Activated T-cell treated with anti-CD3 and anti-CD28 coated beads for 4 hours (primary cell): ENCODE results near the gene PRKAG2.
"Not testable (repeated sequence)": the region's sequence is repeated elsewhere in the genome, so short reads cannot be mapped to it uniquely, and the experiment has no call there.

ENCODE experiments used
- DNase-seq: peaks from one replicate; pipeline ENCODE4 v3.0.0-alpha.2; 2020

PRKAG2 gene

DNA sequence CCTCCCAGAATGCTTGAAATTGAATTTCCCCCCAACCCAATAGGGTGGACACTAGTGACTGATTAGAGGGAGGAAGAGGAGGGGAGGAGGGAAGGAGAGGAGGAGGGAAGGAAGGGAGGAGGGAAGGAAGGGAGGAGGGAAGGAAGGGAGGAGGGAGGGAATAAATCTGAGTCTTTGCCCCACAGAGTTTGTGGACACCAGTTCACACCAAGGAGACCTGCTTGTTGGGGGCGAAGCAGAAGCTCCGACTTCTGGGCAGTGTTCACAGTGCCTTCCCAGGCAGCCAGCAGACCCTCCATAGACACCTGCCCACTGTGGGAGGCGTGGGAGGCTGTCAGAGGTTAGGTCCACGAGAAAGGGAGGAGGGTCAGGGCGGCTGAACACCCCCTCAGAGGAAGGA, 44.8 kb downstream of the PRKAG2 start:
- DNase-seq: no peak

DNA sequence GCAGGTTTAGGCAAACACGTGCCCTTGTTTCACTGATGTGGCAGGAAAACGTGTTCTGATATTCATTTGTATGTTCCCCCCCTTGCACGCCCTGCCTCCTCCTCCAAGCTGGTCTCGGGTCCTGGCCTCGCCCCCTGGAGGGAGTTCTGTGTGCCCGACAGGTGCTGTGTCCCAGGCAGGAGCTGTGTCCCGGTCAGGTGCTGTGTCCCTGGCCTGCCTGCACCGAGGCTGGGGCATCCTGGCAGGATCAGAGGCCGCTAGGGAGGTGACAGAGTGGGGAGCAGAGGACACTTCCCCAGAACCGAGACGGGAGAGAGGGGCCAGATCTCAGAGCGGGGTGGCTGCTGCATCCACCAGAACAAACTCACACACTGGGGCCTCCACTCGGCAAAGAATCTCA, 45.3 kb downstream of the PRKAG2 start:
- DNase-seq: no peak

DNA sequence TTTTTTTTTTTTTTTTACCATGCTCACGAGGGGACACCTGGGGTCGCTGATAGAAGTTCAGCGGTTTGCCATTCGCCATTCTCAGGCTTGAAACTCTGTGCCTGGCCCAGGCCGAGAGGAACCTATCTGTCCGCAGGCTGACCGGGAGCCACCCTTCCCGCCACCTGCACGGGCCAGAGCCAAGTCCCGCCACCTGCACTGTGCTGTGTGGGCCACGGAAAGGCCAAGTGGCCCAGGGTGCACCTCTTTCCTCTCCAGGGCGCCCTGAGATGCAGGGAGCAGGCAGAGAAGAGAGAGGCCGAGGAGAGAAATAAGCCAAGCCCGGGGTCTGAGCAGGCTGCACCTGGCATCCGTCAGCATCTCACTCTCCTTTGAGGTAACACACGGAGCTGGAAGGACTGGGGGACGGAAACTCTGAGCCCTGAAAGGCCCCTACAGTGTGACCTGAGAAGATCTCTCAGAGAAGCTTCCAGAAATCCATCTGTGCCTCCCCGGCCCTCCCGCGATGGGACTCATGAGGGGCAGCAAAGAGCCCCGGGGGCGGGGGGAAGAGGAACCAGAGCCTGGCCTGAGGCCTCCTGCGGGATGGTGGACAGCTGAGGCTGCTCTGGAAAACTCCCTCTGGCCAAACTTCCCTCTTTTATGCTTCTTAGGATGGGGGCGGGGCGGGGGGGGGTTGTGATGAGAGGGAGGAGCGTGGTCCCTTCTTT, 46.6 kb downstream of the PRKAG2 start:
- DNase-seq: no peak

DNA sequence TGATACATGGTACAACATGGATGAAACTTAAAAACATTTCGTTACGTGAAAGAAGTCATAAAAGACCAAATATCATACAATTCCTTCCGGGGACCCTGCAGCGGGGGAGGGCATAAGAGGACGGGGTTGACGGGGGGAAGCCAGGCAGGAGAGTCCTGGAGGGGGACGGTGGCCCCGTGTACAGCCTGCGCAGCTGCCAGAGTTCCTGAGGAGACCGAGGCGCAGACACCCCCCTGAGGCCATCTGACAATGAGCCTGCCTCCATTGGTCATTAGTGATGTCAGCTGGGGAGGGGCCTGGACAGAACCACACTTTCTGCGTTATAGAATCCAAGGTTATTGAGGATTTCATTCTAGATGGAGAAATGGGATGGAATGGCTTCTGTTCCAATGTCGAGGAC, 47.2 kb downstream of the PRKAG2 start:
- no peak for DNase-seq

DNA sequence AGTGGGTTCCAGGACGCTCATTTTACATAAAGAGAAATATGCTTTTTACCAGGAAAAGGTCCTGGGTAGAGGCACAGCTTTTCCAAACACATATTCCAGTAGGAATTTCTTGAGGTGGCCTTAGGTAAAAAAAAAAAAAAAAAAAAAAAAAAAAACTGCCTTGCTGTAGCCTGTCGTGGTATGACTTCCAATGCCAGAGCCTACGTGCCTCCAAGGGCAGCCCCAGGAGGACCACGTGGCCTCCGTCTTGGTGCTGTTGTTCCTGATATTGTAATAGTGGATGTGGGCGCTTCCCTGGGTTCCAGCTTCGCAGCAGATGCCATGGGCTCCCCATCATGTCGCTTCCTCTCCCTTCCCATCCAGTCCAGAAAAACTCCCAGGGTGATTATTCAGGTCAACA, 49.3 kb downstream of the PRKAG2 start:
- DNase-seq: no peak

DNA sequence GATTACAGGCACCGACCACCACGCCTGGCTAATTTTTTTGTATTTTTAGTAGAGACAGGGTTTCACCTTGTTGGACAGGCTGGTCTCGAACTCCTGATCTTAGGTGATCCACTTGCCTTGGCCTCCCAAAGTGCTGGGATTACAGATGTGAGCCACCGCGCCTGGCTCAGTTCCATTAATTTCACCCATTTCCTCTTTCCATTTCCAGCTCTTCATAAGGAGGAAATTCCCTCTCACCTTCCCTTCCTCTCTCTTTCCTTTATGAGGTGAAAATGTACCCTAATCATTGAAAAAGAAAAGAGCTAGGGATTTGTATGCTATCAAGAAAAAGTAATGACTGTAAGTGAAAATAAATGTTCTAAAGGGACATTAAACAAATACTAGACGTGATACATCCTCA, 50.6 kb downstream of the PRKAG2 start:
- DNase-seq: not testable (repeated sequence)

DNA sequence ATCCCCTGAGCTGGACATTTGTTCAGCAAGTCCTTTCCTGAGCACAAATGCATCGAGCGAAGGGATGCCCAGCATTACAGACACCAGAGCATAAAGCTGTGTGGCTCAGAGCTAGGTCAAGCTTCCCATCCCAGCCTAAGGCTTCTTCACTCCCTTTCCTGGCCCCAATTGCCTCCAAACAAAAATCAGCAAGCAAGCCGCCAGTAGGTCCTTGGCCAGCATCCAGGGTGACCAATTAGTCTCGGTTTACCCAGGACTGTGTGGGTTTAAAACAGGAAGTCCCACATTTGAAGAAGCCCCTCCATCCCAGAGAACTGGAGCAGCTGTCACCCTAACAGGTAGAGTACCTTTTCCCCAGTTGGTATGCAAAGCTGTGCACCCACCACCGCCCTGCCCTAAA, 51.2 kb downstream of the PRKAG2 start:
- no peak for DNase-seq

DNA sequence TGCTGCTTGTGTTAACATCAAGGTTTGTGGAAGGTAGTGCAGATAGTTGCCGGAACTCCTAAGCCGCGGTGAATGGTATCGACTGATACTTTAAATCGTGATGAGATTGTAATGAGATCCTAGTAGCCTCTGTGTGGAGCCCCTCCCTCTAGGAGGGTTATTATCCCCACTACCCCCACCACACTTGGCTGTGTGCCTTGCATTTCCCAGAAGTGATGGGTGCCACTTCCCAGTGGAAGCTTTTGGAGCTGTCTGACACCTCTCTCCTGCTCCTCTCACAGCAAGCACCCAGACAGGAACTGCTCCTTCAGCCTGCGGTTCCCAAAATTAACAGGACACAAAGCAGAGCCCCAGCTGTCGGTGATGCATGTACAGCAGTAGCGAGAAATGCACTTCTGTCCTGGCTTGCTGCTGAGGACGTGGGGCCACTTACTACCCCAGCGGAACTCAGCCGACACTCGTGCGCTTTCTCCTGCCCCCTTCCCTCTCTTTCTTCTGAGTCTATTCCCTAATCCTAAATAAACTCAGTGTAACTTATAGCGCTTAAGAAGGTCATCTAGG, 52.5 kb downstream of the PRKAG2 start:
- no peak for DNase-seq

DNA sequence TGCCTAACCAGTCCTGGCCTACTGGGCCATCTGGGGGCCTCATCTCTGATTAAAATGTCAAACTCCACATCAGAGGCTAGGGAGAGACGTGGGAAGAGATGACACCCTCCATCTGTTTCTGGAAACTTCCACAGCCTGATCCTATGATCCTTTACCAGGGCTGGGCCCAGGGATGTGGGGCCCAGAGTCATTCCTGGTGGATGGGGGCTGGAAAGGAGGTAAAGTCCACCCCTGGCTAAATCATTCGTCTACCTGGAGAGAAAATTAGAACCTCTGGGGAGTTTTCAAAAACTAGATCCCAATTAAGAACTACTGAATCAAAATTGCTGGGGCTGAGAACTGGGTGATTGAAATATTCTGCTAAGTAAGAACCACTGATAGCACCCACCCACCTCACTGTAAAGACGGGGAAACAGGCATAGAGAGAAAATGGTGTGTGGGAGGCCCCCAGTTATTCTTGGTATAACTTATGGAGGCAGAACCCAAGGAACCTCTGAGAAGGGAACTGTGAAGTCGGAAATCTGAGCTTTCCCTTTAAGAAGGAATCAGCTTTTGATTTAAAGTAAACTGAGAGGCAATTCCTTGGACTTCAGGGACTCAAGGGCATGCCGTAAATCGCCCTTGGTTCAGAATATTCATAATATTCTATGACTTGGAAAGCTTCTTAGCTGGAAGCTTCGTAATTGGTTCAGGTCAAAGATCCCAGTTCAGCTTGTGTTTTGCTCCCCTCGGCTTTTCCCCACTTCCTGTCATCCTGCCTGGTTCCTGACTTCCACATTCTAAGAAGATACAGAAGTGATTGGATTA, 53.1 kb downstream of the PRKAG2 start:
- DNase-seq: no peak

DNA sequence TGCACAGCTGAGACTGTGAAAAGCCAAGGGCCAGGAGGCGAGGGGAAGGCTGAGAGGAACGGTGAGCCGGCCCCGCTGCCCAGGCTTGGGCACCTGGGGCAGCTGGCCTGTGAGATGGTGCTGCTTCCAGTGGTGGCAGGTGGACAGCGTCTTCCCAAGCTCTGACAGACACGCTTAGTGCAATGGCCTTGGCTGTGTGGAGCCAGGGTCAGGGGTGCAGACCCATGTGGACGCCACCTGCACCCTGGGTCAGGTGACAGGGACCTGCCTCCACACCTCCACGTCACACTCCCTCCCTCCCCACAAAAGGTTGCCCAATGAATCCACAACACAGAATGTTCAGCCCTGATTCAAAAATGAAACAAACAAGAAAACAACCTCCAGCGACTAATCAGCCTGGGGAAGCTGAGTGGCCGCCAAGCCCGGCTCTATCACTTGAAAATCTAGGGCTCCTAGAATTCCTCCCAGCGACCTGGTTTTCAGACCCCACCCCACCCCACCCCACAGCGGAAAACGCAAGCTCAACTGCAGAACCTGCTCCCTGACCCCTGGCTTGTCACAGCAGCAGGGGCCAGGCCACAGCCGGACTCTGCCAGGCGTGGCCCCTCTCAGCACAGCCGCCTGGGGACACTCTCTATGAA, 54.3 kb downstream of the PRKAG2 start:
- DNase-seq: no peak

DNA sequence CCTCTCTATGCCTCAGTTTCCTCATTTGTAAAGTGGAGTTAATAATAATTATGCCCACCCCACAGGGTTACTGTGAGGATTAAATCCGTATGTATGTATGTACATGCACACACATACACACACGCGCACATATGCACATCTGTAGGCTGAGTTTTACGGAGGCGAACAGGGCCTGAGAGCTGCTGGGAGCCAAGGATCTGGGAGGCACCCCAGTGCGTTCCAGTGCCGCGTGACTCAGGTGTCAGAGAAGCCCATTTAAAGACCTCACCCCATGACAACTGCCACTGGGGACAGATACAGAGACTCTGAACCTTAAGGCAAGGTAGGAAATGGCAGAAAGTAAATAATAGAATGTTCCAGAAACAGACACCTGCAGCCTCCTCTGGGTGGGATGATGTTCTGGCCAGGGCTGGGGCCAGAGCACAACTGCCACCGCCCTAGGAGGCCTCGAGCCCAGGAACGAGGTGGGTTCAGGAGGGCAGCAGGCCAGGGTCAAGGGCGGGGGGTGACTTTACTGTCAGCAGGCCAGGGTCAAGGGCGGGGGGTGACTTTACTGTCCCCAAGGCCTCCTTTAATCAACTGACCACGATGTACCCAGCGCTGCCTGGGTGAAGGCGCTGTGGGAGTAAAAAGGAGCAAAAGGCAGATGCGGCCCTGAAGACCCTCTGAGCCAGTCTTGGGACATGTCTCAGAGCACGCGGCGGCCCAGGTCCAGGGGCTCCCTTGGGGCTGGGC, 54.9 kb downstream of the PRKAG2 start:
- DNase-seq: no peak

DNA sequence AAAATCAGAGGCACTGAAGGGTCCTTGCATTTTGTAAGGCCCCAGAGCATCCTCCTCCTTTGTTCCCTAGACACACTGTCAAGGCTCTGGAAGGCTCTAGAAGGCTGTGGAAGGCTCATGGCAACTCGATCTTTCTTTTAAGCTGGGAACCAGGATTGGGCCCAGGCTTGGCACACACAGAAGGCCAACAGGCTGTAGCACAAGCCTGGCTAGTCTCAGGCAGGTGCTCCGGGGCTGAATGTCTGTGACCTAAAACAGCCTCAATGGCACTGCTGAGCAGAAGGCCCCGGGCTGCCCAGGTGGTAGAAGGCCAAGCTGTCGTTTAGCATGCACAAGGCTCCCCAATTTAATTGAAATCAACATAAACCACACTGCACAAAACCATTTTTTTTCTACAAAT, 55.7 kb downstream of the PRKAG2 start:
- no peak for DNase-seq

DNA sequence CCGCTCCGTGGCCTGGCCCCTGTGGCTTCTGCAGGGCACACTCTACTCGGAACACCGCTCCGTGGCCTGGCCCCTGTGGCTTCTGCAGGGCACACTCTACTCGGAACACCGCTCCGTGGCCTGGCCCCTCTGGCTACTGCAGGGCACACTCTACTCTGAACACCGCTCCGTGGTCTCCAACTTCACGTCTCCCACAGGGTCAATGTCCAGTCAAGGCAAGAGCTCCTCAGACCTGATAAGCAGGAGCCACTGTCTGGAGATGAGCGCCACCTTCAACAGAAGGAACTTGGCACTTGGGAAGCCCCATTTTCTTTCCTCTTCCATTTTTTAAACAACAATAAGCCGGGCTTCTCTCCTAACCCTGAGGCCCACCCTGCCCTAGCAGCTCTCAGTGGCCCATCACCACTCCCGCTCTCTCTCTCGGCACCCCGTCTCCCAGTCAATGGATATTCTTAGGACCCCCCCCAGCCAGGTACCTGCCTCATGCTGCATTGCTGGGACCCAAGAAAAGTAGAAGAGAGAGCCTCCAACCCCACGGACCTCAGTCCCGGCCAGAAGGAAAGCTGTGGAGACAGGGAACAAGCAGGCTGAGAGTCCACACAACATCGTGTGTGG, 56.3 kb downstream of the PRKAG2 start:
- DNase-seq: no peak

DNA sequence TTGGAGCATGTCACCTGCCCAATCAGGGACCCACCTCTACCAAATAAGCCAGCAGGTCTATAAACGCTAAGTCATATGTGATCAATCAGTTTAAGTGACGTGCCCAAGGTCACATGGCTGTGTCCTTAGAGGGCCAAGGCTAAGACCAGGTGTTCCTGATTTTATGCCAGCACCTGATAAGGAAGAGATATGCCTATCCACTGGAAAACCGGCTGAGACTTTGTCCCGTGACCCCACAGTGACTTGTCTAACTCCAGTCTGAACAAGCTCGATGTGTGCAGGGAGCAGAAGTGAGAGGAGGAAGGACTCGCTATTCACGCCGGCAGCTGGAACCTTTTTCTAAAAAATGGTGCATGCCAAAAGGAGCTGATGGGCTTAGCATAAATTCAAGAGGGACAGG, 57.0 kb downstream of the PRKAG2 start:
- DNase-seq: no peak

DNA sequence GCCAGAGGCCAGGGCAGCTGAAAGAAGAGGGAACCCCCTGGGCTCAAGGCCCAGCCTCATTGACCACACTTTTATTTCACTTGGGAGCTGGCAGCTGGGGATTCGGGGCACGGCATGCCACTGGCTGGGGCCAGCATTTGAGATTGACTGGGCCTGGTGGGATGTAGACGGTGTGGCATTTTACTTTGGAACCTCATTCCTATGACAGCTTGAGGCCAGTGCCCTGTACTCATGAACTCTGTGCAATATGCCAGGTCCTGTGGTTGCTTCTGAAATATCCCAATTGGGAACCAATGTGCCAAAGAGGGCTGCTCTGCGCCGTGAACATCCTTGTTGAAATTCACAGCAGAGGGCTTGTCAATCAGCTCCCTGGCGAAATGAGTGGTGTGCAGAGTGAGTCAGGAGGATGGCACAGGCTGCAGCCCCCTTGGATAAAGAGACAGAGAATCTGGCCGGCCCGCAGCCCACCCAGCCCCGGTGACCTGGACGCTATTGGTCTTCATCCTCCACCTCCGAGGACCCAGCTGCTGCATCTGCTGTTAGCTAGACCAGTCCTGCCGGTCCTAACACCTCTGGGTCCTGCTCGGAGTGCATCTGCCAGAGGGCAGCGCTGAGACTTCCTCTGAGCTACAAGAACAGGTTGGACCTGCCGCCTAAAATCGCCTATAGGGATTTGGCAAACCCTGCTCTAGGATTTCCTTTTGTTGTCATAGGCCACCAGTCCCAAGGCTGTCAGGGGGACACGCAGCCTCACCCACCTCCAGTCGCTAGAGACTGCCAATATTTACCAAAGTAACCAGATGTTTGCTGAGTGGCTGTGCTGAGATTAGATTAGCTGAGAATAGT, 58.0 kb downstream of the PRKAG2 start:
- DNase-seq: no peak

DNA sequence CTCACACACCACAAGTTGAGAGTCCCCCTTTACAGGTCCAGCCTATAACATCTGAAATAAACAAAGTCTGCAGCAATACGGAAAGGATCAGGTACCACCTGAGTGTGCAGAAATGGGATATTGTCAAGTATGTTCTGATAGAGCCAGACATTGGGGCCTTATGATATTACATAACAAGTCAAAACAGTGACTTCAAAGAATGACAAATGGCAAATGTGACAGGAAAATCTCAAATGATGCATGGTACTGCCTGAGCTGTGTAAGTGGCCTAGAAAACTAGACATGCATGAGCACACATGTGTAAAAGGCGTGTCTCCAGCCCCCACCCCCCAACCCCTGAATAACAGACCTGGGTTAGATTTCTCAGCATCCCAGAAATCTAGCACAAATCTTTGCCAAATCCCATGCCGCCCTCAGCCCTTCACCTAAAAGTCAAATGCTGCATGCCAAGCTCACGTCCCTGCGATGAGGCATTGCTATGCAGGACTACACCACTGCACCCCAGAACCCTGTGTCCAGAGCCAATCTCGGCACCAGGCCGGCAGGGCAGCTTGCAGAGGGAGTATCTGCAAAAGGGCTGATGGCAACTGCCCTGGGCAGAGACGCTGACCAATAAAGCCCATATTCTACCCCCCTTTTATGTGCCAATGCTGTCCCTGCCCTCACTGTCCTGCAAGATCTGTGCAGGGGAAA, 58.8 kb downstream of the PRKAG2 start:
- no peak for DNase-seq

DNA sequence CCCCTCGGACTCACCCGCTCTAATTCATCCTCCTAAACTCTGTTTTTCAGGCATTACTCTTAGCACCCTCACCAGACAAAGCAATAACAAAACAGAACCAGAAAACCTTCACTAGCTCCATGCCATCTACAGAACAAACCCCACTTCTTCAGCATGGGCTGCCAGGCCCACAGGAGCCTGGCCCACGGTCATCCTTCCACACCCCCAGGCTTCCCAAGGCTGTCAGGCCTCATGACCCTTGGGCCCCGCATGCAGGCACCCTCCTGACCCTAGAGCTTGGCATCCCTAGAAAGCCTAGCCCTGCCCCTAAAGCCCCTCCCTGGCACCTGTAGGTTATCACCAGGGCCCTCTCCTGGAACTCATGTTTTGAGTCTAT, 59.6 kb downstream of the PRKAG2 start:
- no peak for DNase-seq

DNA sequence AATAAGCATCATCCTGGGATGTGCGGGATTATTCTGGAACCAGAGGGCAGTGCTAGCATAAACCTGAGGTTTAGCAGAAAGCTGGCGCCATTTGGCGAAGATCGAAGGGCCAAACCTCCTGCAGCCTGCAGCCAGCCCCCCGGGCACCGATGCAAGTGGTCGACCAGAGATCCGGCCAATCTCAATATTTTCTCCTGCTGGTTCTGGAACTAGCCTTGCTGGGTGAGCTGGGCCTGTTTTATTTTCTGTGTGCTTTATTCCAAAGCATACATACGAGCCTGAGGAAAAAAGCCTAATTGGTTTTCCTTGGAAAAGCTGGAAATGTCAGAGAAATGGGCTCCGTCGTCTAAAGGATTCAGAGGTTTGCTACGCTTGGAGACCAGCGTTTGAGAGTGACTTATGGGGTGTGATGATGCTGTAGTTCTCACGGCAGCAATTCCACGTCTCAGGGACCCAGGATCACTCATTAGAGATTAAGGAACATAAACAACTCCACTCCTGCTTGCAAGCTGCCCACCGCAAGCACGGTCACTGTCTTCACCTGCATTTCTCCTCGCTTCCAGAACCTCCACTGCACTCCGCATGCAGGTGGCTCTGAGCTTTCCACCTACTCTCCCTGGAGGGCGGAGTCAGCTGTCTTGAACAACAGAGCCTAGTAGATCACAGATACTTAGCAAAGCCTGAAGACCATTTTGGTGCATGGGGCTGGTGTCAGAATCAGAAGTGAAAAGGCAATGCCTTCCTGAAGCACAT, 60.2 kb downstream of the PRKAG2 start:
- DNase-seq: no peak

DNA sequence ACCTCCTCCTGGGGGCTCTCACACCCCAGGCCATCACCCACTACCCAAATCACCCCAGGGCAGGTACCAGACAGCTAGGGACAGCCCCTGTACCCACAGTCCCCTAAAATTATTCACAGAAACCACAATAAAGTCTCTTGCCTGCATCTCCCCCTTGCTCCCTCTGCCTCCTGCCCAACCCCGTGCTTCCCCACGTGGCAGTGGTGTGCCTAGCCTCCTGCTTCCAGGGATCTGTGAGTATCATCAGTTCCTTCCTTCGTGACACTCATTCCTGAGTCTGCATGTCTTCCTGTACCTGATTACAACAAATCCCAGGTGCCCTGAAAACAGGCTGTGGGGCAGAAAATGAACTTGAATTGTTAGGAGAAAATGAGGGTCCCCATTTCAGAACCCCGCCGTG, 61.5 kb downstream of the PRKAG2 start:
- DNase-seq: no peak

DNA sequence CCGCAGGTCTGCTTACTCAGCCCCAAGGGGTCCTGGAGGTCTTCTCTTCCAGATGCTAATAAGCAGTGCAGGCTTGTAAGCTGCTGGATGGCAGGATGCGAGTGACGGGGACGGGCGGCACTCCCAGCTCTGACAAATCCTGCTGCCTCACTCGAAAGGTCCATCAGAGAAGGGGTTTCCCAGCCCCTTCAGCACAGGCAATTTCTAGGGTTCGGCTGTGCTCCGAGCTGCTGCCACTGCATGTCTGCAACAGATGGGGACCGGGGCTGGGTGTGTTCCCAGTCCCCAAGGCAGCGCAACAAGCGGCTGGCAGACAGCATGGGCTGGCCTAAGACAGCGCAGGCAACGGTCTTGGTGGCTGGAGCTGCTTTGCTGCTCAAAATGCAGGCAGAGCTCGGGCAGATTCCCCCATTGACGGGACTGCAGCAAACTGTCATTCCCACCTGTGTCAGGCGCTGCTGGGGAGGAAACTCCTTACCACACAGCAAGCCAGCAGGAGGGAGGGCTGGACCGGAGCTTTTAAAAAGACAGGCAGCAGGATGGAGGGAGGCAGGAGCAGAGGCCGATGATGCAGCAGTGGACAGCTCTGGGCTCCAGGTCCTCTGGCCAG, 62.4 kb downstream of the PRKAG2 start:
- no peak for DNase-seq
